ENCODE results near the gene GABARAP. TPM values are rescaled to one million over a fixed set of nuclear protein-coding genes. Genes with fewer than 3 reads are reported as not detected.
A peak's percentile ranks its signal among the peaks of the same experiment; 100 is the strongest.

The GABARAP gene
- total RNA-seq, 6 donors from 2014 or later = 381 to 631 (median 601) TPM

GRCh38 chr17:7284911-7285310, 42.7 kb upstream of the GABARAP start:
- no peak for ATAC-seq (ENCODE audit: low FRiP score in 2 of 2)
- 94 to 96% methylated on average over 14 to 16 of the region's 16 CpGs for WGBS, 2 donors
- peaks cover 23 to 29% (median 24%) of the 10 kb centered on the region in 4 donors for H3K4me1 ChIP-seq

GRCh38 chr17:7283471-7284216, 41.4 kb upstream of the GABARAP start:
- no peak for DNase-seq
- no peaks in the 10 kb centered on the region for H3K36me3 ChIP-seq
- H3K27me3 ChIP-seq = peaks cover 0 to 12% (median 4%) of the 10 kb centered on the region in 4 donors
- no peak overlapping the region for H3K27ac ChIP-seq
- H3K9me3 ChIP-seq = no peaks in the 10 kb centered on the region
- WGBS, 2 donors = 84 to 90% methylated on average over 14 to 18 of the region's 18 CpGs
- ATAC-seq (ENCODE audit: low FRiP score in 2 of 2) = no peak
- H3K4me3 ChIP-seq = no peak overlapping the region
- H3K4me1 ChIP-seq = peaks cover 23 to 29% (median 24%) of the 10 kb centered on the region in 4 donors
- no peak for TF ChIP-seq POLR2AphosphoS5 (IDR thresholded peaks at IDR 0.05)

More at GRCh38 chr17:7284911-7285310, 42.7 kb upstream of the GABARAP start:
- peak in 1 of 2 donors; percentile 75 for DNase-seq
- no peaks in the 10 kb centered on the region for H3K9me3 ChIP-seq
- no peak overlapping the region for H3K4me3 ChIP-seq
- H3K27me3 ChIP-seq = peaks cover 0 to 12% (median 4%) of the 10 kb centered on the region in 4 donors
- H3K27ac ChIP-seq = no peak overlapping the region
- TF ChIP-seq CTCF (IDR thresholded peaks at IDR 0.05) = no peak
- no peak for TF ChIP-seq POLR2A (IDR thresholded peaks at IDR 0.05)
- no peak for TF ChIP-seq EP300 (IDR thresholded peaks at IDR 0.05)
- no peak for TF ChIP-seq POLR2AphosphoS5 (IDR thresholded peaks at IDR 0.05)
- H3K36me3 ChIP-seq = no peaks in the 10 kb centered on the region

GRCh38 chr17:7282752-7283321, 40.6 kb upstream of the GABARAP start:
- Histone ChIP-seq H3K36me3 (no peaks in the 10 kb centered on the region), H3K4me1 (peaks cover 23 to 29% (median 24%) of the 10 kb centered on the region in 4 donors), H3K9me3 (no peaks in the 10 kb centered on the region), H3K27me3 (peaks cover 0 to 12% (median 4%) of the 10 kb centered on the region in 4 donors), H3K4me3 (peak overlapping the region in 3 of 4 donors; percentile 43 to 56 (median 45)), H3K27ac (peak overlapping the region in 1 of 4 donors; percentile 69)
- no peak for TF ChIP-seq POLR2A (IDR thresholded peaks at IDR 0.05)
- no peak for TF ChIP-seq POLR2AphosphoS5 (IDR thresholded peaks at IDR 0.05)
- DNase-seq (no peak), ATAC-seq (ENCODE audit: low FRiP score in 2 of 2) (no peak)
- 51 to 52% methylated on average over 4 to 6 of the region's 6 CpGs for WGBS, 2 donors

- Histone ChIP-seq H3K4me3 (peak overlapping the region in 3 of 4 donors; percentile 43 to 56 (median 45)), H3K4me1 (peaks cover 23 to 29% (median 24%) of the 10 kb centered on the region in 4 donors), H3K27ac (peak overlapping the region in 2 of 4 donors; percentile 52 to 69), H3K36me3 (no peaks in the 10 kb centered on the region), H3K9me3 (no peaks in the 10 kb centered on the region), H3K27me3 (peaks cover 0 to 12% (median 4%) of the 10 kb centered on the region in 4 donors)
- DNase-seq (peak in 1 of 2 donors; percentile 82), ATAC-seq (ENCODE audit: low FRiP score in 2 of 2) (no peak)
- TF ChIP-seq POLR2AphosphoS5 (IDR thresholded peaks at IDR 0.05) (no peak), POLR2A (IDR thresholded peaks at IDR 0.05) (no peak), EP300 (IDR thresholded peaks at IDR 0.05) (no peak), CTCF (IDR thresholded peaks at IDR 0.05) (no peak)
- WGBS, 2 donors = 0 to 9% methylated on average over 3 to 23 of the region's 43 CpGs
Observed at GRCh38 chr17:7281953-7282751, 39.9 kb upstream of the GABARAP start.

GRCh38 chr17:7281074-7281952, 39.1 kb upstream of the GABARAP start, which contains the start of gene SLC2A4:
TSS of gene SLC2A4 (plus strand) at chr17:7281718. CDS start at chr17:7281935, 217 bp downstream.
- TF ChIP-seq CTCF (IDR thresholded peaks at IDR 0.05) = peak in 2 of 6 experiments; percentile 7 to 9
- no peak for TF ChIP-seq POLR2A (IDR thresholded peaks at IDR 0.05)
- peak in 1 of 2 donors; percentile 21 for TF ChIP-seq POLR2AphosphoS5 (IDR thresholded peaks at IDR 0.05)
- peak in 1 of 4 donors; percentile 40 for TF ChIP-seq EP300 (IDR thresholded peaks at IDR 0.05)
- Histone ChIP-seq H3K9me3 (no peaks in the 10 kb centered on the region), H3K27me3 (peaks cover 0 to 12% (median 4%) of the 10 kb centered on the region in 4 donors), H3K36me3 (no peaks in the 10 kb centered on the region), H3K4me3 (peak within 1 kb of the TSS; percentile 33 to 56 (median 44)), H3K27ac (peak within 1 kb of the TSS; percentile 53 to 78 (median 62)), H3K4me1 (peaks cover 23 to 29% (median 24%) of the 10 kb centered on the region in 4 donors)
- ATAC-seq (ENCODE audit: low FRiP score in 2 of 2) (peak; percentile 94 to 95), DNase-seq (peak; percentile 96)
- 0% methylated on average over 6 to 45 of the region's 71 CpGs for WGBS, 2 donors

Data from upper lobe of left lung (tissue), 6 donors.